Neutrophil (primary cell): ENCODE results near the gene CAMK1D.

Experiments
- H3K27ac ChIP-seq: fragments of 200-600 bp; sonication (generic); 2 replicates; pipeline ENCODE4 v1.5.1; 2016; ENCODE audit warnings: mild to moderate bottlenecking, moderate library complexity
- H3K27me3 ChIP-seq: fragments of 200-600 bp; sonication (generic); 2 replicates; pipeline ENCODE4 v1.6.0; 2016; ENCODE audit warnings: mild to moderate bottlenecking
- H3K36me3 ChIP-seq: fragments of 200-600 bp; sonication (generic); 2 replicates; pipeline ENCODE4 v1.5.1; 2017
- H3K4me1 ChIP-seq, 2 experiments: fragments of 200-600 bp in 1 of 2; sonication (generic) in 1 of 2; 1 replicate in 1 of 2; 2 replicates in 1 of 2; pipeline versions ENCODE4 v1.5.1 to v1.6.1; 2013 to 2016; ENCODE audit warnings: low read depth in 1 of 2, low read length in 1 of 2, mild to moderate bottlenecking in 1 of 2, moderate library complexity in 1 of 2; ENCODE audit not compliant: control insufficient read depth in 1 of 2, insufficient read depth in 1 of 2
- H3K4me3 ChIP-seq, 2 experiments: fragments of 200-600 bp in 1 of 2; sonication (generic) in 1 of 2; 1 replicate in 1 of 2; 2 replicates in 1 of 2; pipeline ENCODE4 v1.5.1; 2013 to 2016; ENCODE audit warnings: low read depth in 1 of 2, low read length in 1 of 2, mild to moderate bottlenecking in 1 of 2, moderate library complexity in 1 of 2
- H3K9me3 ChIP-seq: fragments of 200-600 bp; sonication (generic); 2 replicates; pipeline ENCODE4 v1.5.1; 2016
- TF ChIP-seq, protein P1 (sequence below): fragments of 200-600 bp; sonication (generic); IDR thresholded peaks from 2 replicates; pipeline ENCODE4 v1.5.1; 2016; ENCODE audit warnings: antibody characterized with exemption

The CAMK1D gene

DNA sequence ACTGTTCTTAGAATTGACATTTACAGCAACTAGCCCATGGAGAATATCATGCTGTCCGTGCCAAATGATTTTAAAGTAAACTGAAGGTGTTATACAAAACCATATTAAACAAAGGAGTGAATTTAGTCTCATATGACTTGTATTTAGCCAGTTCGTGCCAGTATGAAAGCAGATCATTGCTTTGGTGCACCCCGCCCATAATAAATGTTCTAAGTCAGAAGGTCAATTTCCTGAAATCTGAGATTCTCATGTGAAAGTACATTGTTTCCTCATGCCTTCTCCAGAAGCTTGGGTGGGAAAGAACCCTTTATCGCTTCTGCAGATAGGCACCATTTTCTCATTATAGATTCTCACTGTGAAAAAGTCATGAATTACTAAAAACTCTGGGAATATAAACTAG, 106.4 kb downstream of the CAMK1D start:
- no peaks in the 10 kb centered on the region for H3K36me3 ChIP-seq
- peaks cover 6% of the 10 kb centered on the region for H3K27me3 ChIP-seq
- no peaks in the 10 kb centered on the region for H3K9me3 ChIP-seq
- no peak overlapping the region for H3K4me3 ChIP-seq
- H3K27ac ChIP-seq: no peak overlapping the region
- peaks cover 0 to 5% of the 10 kb centered on the region in 2 experiments for H3K4me1 ChIP-seq
- TF ChIP-seq, protein P1, sequence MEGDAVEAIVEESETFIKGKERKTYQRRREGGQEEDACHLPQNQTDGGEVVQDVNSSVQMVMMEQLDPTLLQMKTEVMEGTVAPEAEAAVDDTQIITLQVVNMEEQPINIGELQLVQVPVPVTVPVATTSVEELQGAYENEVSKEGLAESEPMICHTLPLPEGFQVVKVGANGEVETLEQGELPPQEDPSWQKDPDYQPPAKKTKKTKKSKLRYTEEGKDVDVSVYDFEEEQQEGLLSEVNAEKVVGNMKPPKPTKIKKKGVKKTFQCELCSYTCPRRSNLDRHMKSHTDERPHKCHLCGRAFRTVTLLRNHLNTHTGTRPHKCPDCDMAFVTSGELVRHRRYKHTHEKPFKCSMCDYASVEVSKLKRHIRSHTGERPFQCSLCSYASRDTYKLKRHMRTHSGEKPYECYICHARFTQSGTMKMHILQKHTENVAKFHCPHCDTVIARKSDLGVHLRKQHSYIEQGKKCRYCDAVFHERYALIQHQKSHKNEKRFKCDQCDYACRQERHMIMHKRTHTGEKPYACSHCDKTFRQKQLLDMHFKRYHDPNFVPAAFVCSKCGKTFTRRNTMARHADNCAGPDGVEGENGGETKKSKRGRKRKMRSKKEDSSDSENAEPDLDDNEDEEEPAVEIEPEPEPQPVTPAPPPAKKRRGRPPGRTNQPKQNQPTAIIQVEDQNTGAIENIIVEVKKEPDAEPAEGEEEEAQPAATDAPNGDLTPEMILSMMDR: no peak

DNA sequence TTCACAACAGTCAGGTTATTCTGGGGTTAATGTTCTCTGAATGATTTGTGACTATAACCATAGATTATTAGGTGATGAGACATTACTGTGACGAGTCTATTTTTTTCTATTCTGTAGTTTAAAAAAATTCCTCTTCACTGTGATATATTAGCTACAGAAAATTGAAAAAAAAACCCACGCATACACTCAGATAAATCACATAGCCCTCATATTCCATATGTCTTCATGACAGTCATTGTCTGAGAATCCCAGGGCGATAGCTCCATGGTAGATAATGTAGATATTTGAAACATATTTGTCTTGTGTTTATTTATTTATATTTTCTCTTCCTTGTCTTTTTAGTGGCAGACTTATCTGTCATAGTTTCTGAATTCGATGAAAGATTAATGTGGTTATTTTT, 110.0 kb downstream of the CAMK1D start:
- Histone ChIP-seq H3K27me3 (no peaks in the 10 kb centered on the region), H3K4me3 (no peak overlapping the region), H3K27ac (no peak overlapping the region), H3K36me3 (no peaks in the 10 kb centered on the region), H3K4me1 (peaks cover 0 to 5% of the 10 kb centered on the region in 2 experiments), H3K9me3 (peaks cover 8% of the 10 kb centered on the region)
- TF ChIP-seq, protein P1: no peak

DNA sequence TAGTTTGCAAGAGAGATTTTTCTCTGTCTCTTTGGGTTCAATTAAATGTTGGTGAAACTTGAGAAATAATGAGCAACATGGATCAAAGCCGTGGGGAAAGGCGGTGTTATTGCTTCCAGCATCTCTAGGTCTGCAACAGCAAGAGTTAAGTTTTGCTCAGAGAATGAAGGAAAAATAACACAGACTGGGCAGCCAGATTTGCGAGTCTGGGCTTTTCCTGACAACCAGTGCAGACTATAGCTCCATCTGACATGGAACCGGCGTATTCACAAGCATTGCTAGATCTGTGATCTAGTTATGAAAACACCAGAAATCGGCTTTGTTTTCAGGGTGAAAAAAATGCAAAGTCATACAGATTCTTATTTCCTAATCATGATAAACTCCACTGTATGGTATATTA, 110.4 kb downstream of the CAMK1D start:
- H3K27me3 ChIP-seq: no peaks in the 10 kb centered on the region
- no peak overlapping the region for H3K4me3 ChIP-seq
- H3K27ac ChIP-seq: no peak overlapping the region
- peaks cover 0 to 5% of the 10 kb centered on the region in 2 experiments for H3K4me1 ChIP-seq
- no peaks in the 10 kb centered on the region for H3K36me3 ChIP-seq
- TF ChIP-seq, protein P1: no peak
- peaks cover 8% of the 10 kb centered on the region for H3K9me3 ChIP-seq

DNA sequence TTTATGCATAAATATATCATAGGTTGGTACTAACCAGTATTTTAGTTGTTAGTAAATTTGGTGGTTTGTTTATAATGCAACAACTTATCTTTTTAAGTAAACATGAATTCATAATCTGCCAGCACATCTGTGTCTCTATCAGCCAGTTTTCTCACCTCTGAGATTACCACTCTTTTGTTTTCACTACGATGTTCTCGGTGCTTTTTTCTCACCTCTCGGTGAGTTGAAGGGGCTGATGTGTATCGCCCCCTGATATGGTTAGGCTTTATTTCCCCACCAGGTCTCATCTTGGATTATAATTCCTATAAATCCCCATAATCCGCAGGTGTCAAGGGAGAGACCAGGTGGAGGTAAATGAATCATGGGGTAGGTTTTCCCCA, 114.1 kb downstream of the CAMK1D start:
- Histone ChIP-seq H3K27me3 (no peaks in the 10 kb centered on the region), H3K9me3 (peaks cover 8% of the 10 kb centered on the region), H3K4me1 (peaks cover 0 to 5% of the 10 kb centered on the region in 2 experiments), H3K4me3 (no peak overlapping the region), H3K27ac (no peak overlapping the region), H3K36me3 (no peaks in the 10 kb centered on the region)
- TF ChIP-seq, protein P1: no peak

DNA sequence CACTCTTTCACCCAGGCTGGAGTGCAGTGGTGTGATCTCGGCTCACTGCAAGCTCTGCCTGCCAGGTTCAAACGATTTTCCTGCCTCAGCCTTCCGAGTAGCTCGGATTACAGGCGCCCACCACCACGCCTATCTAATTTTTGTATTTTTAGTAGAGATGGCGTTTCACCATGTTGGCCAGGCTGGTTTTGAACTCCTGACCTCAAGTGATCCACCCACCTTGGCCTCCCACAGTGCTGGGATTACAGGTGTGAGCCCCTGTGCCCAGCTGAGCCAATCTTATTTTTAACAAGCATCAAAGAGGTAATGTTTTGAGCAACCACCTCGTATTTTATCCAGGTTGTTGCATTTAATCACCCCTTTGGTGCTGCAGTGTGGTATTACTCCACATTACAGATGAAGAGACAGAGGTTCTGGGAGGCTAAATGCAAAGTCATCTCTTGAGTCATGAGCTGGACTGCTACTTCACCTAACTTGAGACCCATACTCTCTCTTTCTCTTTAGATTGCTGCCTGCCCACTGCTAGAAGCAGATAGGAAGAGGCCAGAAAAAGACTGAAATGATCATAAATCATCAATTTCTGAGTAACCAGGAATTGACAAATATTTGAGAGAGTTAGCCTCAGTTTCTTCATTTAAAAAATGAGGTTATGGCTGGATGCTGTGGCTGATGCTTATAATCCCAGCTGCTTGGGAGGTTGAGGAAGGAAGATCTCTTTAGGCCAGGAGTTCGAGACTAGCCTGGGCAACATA, 116.2 kb downstream of the CAMK1D start:
- Histone ChIP-seq H3K36me3 (no peaks in the 10 kb centered on the region), H3K4me3 (no peak overlapping the region), H3K27ac (no peak overlapping the region), H3K9me3 (peaks cover 8% of the 10 kb centered on the region), H3K4me1 (no peaks in the 10 kb centered on the region), H3K27me3 (no peaks in the 10 kb centered on the region)
- TF ChIP-seq, protein P1: no peak
